GM19324 (cell line): ENCODE data around the gene CHRNA4.
"Not testable (repeated sequence)": the region's sequence is repeated elsewhere in the genome, so short reads cannot be mapped to it uniquely, and the experiment has no call there.

ENCODE experiments used
- ATAC-seq: cut with Tn5 transposase; IDR thresholded peaks from one replicate; pipeline ENCODE4 v1.9.1; 2021; ENCODE audit warnings: mild to moderate bottlenecking, moderate library complexity; ENCODE audit not compliant: unreplicated experiment, low FRiP score

Gene CHRNA4

DNA sequence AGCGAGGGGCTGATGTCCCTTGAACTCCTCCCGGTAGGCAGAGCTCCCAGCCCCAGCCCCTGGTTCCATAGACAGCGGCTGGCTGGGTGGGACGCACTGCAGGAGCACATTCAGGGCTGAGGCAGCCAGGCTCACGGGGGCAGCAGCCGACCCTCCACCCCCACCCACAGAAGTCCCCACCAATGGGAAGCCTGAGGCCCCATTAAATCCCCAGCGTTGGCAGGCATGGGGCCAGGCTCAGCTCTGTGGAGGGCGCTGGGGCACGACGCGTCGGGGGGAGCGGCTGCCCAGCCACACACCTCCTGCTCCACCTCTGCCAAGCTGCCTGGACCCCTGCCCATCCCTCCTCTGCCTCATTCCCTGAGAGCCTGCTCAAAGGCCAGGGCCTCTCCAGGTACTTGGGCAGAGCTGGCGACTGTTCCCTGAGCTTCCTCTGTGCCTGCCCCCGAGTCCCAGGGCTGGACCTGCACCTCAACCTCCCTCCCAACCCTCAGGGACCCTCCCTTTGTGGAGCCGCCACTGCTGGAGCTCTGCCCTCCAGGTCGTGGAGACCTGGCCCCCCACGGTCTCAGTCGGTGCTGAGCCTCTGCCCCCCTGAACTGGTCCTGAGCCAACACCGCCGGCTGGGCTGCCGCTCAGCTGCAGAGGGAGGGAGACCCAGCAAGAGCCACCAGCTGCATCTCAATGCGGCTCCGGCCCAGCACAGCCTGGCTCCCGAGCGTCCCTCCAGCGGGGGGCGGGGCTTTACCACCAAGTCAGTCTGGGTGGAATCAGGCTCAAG lies 9.1 kb downstream of the CHRNA4 start:
- no peak for ATAC-seq

DNA sequence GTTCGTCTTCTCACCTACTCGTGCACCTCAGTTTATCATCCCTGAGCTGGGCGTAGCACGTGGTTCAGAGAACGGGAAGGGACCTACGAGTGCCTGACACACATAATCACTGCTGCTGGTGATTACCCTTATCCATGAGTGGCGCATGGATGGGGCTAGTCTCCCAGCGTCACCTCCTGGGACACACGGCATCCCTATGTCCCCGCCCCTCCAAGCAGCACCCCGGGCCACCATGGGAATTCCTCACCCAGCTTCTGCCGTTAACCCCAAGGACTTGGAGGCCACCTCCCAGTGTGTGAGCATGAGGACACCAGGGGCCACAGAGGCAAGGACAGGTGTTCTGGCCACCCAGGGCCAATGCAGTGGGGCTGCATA lies 9.8 kb downstream of the CHRNA4 start:
- no peak for ATAC-seq

DNA sequence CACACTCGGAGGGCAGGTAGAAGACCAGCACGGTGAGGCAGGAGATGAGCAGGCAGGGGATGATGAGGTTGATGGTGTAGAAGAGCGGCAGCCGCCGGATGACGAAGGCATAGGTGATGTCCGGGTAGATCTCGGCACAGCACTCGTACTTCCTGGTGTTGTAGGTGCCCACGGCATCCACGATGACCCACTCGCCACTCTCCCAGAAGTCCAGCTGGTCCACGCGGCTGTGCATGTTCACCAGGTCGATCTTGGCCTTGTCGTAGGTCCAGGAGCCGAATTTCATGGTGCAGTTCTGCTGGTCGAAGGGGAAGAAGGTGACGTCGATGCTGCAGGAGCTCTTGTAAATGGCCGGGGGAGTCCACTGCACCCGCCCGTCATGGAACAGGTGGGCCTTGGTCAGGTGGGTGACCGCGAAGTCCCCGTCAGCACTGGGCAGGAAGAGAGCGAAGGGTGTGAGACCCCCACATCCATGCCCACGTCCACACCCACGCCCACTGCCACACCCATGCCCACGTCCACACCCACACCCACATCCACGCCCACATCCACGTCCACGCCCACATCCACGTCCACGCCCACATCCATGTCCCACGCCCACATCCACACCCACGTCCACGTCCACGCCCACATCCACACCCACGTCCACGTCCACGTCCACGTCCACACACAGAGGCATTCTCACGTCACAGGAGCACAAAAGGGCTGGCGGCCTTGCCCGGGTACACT lies 10.4 kb downstream of the CHRNA4 start:
- ATAC-seq = no peak

DNA sequence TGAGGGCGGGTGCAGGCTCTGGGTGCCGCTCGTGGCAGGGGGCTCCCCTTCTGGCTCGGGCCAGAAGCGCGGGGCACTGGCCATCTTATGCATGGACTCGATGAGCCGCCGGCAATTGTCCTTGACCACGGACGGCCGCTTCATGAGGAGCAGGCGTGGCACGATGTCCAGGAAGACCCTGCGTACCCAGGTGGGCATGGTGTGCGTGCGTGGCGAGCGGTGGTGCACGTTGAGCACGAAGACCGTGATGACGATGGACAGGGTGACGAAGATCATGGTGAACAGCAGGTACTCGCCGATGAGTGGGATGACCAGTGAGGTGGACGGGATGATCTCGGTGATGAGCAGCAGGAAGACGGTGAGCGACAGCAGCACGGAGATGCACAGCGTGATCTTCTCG lies 11.0 kb downstream of the CHRNA4 start:
- no peak for ATAC-seq

DNA sequence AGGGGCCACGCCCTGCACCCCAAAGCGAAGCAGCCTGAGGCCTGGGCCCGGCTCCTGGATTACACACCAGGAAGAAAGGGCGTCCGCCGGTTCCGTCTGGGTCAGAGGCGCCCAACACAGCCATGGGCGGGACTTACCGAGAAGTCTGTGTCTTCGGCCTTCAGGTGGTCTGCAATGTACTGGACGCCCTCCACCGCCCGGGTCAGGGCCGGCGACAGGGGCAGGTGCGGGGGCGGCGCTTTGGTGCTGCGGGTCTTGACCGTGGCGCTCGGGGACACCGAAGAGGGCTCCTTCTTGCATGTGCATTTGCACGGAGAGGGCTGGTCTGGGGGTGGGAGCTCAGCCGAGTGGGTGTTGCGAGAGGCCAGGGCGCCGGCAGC lies 11.6 kb downstream of the CHRNA4 start:
- no peak for ATAC-seq

DNA sequence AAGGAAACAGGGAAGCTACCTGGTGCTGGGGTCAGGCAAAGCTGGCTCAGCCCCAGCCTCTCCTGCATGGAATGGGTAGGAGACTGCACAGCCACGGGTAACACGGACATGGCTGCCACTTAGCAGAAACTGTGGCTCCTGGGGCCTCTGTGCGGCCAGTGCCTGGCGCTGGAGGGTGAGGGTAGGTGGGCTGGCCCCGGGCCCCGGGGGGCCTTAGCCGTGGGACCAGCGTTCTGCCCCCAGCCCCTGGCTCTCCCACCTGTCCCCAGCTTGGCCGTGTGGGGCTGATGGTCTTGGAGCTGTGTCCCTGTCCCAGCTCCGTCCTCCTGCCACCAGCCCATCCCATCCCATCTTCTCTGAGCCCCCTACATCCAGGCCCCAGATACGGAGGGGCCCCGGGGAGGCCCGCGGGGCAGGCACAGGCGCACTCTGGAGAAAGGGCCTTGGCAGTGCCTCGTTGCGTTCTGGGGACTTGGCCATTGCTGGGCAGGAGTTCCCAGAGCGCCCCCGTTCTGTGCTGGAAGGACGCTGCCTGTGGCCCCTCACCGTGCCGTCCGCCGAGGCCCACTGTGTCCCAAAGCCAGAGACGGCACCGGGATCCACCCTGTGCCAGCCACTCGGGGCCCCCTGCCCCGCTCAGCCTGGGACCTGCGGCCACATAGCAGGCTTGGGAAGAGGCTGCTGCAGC lies 12.2 kb downstream of the CHRNA4 start:
- no peak for ATAC-seq

DNA sequence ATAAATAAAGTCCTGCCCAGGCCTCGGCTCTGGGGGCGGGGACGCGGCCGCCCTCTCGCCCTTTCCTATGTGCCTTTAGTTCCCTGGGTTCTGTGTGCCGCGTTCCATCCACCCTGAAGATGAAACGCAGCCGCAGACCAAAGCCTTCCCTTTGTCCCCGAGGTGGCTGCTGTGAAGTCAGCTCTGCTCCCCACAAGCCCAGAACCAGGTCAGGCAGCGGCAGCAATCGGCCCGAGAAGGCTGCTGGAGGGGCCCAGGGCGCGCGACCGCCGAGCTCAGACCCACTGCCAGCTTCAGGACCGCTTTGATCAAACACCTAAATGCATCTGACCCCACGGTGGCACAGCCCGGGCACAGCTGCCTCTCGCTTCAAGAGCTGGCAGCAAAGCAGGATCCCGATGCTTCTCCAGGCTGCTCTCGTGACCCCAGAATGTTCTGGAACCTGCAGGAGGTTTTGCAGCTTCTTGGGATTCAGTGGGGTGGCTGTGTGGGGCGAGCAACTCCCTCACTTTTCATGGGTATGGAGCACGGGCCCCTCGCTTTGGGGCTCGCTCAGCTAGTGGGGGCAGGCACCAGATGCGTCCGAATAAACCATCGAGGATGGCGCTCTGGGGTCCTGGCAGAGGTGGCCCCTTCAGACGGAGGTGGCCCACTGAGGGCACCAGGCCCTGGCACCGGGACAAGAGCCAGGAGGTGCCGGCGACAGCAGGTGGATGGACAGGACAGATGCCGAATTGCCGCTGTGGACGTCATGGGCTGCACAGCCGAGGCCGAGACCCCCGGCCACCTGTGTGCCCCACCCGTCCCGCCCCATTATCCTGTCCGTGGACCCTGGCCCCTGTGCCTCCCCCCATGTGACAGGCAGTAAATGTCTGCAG lies 13.0 kb downstream of the CHRNA4 start:
- ATAC-seq = no peak

DNA sequence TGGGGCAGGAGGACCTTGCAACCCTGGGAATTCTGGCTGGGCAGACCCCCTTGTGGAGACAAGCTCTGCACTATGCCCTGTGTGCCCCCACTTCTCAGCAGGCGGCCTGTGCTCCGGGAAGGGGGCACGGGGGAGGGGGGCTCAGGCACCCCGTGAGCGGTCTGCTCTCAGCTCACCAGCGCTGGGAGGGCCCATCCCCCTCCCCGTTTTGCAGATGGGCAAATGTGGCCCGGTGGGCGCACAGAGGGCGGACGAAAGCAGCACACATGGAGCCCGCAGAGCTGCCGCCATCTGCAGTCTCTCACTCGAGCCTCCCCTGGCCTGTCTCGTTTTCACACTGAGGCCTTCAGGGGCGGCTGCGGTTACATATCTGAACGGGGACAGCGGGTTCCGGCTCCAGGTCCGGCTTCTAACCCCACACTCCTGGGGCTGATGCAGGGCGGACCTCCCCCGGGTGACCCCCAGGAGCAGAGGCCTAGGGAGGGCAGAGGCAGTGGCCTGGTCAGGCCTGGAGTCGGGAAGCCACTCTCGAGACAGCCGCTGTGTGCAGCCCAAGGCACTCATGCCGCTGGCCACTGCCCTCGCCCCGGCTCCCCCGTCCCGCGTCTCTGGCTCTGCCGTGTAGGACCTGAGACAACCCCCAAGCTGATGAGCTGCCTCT lies 13.9 kb downstream of the CHRNA4 start:
- no peak for ATAC-seq

DNA sequence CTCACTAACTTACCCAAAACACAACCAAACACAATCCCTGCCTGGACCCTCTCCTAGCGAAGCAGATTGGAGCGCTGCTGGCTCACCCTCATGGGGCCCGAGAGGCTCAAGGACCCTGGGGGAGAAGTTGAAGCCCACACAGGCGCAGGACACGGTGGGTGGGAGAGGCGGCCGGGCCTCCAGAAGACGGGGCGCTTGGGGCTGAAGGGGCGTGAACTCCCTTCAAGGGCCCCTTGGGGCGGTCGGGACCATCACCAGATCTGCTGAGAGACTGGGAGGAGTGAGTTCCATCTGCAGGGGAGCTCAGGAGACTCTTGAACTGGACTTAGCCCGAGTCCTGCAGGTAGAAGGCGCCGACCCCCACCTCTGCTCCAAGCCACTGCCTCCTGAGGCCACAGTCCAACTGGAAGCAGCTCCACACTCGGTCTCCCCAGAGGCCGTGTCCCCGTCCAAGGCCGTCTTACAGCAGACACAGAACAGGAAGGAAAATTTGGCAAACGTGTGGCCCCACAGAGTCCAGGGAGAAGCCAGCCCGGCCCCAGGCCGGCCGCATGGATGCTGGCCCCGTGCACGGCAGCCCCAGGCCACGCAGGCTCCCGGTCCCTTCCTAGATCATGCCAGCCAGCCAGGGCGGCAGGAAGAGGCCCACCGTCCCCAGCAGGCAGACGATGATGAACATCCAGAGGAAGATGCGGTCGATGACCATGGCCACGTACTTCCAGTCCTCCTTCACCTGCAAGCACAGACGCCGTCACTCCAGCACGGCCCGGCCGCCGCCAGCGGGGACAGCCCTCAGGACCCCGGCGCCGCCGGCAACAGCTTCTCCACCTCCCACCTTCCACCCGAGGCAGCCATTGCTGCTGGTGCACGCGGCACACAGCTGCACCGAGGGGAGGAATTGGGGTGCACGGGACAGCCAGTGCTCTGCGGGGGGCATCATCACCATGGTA lies 14.7 kb downstream of the CHRNA4 start:
- ATAC-seq = no peak

DNA sequence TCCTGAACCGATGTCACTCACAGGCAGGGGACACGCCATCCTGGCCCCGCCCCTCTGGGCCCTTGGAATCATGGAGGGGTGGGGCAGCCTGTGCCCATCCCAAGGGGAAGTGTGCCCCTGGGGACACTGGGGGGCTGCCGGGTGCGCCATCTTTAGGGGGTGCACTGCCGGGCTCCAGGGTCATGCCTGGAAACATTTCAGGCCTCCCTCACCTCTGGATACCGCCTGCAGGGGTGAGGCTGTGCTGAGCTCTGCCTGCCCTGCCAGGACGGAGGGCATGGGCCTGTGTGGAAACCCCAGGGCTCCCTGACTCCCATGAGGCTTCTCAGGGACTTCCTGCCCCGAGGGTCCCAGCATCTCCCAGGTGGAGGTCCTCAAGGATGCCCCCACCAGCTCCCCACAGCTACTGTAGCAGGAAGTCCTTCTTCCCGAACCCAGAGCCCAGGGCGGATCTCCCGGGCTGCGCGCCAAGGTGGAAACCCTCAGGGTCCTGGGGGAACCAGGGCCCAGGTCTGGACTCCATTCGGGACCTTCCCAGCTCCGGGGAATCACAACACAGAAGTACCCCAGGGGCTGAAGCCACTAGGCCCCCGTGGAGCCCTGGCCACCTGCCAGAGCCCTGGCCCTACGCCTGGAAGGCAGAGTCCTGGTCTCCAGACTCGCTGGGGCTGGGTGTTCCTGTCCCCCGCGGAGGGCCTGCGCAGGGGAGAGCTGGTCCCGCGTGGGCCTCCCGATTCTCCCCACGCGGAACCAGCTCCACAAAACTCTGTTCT lies 15.6 kb downstream of the CHRNA4 start:
- no peak for ATAC-seq

DNA sequence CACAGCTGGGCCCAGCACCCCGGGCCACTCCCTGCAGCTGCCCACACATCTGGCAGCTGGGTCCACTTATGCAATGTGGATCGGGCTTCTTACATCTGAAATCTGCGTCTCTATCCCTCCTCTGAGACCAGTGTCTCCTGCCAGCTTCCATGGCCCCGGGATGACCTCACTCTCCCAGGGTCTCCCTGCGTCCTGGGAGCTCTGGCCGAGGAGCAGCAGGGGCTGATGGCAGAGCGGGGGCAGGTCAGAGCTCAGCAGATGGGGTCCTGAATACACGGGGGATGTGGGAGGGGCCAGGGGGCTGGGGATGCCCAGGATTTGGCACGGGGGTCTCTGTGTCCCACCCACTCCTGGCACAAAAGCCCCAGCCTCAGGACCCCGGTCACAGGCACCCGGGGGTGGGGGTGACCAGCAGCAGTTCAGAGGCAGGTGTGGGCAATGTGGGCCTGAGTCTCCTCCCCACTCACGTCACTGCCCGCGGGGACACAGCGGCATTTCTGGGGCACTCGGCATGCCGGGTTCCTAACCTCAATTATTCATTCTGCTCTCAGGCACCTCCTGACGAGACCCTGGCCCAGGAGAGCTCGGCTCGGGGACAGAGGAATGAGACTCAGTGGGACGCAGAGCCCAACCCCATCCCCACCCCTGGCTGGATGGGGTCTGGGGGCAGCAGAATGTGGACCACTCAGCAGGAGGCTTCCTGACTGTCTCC lies 16.4 kb downstream of the CHRNA4 start:
- no peak for ATAC-seq

DNA sequence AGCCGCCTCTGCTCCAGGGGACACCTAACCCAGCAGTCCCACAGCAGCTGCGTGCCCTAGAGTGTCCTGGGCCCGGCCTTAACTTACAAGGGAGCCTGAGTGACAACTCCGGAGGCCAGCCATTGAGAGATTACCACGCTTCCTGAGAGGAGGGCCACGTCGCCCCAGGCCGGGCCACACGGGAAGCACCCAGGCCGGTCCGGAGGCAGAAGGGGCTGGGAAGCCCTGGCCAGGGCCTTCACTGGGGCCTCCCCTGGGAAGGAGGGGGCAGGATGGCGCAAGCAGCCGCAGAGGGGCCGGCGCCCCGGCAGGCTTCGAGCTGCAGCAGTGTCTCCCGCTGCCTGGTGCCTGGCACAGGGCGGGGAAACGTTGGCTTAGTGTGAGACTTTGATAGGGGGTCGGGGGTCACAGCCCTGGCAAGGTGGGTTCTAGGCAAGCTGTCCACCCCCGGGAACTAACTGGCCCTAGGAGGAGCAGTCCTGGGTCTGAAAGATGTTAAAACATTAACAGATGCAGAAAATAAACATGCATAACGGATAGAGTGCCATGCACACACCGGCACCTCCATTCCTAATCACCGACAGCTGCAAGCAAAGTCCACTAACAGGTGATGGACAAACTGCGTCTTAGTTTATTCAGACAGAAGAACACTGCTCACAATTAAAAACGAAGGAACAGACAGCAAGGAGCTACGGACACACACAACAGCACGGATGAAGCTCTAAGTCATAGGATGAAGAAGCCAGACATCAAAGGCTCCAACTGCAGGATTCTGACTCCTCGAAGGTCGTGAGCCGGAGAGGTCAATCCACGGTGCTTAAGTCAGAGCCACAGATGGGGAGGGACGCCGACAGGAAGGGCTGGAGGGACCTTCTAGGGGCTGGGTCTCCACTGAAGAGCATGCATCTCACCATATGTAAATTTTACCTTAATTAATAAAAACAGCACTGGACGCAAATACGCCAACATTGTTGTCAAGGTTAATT lies 17.4 kb downstream of the CHRNA4 start:
- no peak for ATAC-seq

DNA sequence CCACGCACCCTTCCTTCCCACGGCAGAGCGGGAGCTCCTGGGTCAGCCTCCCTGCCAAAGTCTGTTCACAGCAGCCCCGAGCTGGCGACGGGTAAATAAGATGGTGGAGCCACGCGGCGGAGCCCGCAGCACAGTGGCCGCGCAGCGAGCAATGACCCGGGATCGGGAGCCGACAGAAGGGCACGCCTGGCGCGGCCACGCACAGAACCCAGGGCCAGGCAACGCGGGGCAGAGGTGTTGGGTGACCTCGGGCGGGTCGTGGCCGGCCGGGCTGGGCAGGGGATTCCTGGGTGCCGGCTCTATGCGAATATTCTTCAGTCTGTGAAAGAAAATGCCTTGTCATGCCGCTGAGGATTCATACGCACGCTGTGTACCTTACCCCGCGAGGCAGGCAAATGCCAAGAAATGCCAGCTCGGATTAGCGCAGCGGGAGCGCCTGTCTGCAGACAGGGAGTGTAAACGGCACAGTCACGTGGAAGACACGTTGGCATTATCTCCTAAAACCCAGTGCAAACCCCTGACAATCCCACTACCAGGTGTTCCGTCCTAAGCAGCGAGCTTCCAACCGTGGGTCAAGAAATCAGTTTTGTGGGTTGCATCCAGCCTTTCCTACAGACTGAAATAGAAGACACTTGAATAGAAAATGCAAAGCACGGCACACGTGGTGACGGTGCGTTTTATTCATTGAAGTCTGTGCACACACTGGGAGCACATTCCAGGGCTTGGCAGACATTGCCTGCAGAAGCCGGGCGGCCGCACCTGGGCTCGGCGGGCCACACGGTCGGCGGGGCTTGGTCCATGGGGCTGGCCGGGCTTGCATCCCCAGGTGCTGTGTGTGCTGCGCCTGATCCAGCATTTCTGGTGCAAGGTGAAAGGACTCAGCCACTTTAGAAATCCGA lies 18.3 kb downstream of the CHRNA4 start:
- no peak for ATAC-seq

DNA sequence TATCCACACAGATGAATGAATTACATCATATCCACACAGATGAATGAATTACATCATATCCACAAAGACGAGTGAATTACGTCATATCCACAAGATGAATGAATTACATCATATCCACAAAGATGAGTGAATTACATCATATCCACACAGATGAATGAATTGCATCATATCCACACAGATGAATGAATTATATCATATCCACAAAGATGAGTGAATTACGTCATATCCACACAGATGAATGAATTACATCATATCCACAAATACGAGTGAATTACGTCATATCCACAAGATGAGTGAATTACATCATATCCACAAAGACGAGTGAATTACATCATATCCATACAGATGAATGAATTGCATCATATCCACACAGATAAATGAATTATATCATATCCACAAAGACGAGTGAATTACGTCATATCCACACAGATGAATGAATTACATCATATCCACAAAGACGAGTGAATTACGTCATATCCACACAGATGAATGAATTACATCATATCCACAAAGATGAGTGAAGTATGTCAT lies 20.9 kb downstream of the CHRNA4 start:
- not testable (repeated sequence) for ATAC-seq
